ENCODE results near the gene MAP2K1.

MAP2K1 gene

DNA sequence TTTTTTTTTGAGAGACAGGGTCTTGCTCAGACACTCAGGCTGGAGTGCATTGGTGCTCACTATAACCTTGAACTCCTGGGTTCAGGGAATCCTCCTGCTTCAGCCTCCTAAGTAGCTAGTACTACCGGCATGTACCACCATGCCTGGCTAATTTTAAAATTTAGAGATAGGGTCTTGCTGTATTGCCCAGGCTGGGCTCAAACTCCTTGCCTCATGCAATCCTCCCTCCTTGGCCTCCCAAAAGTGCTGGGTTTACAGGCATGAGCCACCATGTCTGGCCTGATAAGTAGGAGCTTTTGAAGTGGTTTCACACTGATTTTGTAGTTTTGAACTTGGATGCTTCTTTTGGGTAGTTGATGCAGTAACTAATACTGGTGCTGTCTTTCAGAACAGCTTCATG lies 7.8 kb downstream of the MAP2K1 start:
- DNase-seq, result no peak

DNA sequence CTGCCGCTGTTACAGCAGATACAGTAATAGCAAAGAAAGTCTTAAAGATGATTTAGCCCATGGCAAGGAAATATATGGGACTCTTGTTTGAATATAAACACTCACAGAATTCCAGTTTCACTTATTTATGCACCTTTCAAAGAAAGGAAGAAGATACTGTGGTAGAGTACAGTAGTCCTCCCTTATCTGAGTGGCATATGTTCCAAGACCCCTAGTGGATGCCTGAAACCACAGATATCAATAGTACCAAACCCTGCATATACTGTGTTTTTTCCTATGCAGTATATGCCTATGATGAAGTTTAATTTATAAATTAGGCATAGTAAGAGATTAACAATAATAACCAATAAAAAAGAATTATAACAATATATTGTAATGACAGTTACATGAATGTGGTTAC lies 8.2 kb downstream of the MAP2K1 start:
- DNase-seq, result no peak

DNA sequence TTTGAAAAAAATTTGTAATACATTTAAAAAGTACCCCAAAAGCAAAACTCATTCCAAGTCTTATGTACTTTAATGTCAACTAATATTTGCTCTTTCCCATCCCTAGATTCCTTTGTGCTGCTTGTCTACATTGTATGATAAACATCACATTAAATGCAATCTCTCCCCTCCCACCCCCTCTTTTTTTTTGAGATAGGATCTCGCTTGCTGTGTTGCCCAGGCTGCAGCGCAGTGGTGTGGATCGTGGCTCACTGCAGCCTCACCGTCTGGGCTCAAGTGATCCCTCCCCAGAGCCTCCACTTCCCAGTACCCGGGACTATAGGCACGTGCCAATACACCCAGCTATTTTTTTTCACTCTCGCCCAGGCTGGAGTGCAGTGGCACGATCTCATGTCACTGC lies 12.6 kb downstream of the MAP2K1 start:
- DNase-seq, result no peak

DNA sequence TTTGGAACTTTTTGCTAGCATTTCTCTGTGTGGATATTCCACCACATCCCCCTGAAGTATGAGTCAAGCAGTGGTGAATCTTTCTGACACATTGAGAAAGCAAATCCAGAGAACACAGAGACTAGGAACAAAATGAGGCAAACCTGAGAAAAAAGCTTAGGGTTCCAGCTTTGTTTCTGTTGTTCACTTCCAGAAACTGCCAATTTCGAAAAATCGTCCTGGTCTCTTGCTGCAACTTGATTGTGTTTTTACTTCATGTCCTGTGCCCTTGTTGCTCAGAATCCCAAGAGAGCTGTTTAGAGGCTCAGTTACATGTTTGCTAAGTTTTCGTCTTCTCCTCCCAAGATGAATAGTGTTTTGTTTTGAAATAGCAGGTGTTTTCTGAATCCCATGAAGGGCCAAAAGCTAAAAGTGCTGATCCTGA lies 13.7 kb downstream of the MAP2K1 start:
- no peak for DNase-seq

DNA sequence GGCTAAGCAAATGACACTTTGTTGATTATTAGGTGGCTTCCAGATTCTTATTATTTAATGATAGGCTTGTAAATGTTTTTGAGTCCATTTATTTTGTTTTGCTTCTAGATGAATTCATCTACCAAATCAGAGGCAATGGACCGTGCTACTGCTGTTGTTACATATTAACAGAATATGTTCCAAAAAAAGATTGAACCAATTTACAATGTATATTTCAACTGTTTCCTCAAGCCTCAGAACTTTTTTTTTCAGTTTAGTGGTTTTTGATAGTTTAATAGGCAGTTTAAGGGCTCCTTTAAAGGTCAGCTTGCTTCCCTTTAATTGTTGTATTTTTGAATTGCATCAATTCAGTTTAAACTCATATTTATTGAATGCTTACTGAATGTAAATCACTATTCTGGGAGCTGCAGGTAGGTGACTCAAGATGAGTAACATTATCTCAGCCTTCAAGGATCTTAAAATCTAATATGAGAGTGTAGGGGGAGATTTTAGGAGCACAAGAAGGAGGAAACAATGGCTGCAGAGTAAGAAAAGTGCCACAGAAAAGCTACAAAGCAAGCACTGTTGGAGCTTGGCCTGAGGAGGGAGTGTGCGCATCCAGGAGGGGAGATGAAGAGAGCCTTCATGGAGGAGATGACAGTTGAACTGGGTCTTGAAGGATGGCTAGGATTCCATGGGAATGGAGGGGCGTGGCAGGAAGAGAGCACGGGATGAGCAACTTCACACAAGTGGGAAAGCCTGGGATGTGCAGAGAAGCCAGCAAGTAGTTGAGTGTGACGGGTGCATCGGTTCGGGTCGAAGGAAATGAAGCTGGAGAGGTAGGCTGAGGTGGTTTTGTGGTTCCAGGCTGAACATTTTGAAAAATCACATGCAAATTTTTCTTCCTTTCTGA lies 14.7 kb downstream of the MAP2K1 start:
- no peak for DNase-seq

DNA sequence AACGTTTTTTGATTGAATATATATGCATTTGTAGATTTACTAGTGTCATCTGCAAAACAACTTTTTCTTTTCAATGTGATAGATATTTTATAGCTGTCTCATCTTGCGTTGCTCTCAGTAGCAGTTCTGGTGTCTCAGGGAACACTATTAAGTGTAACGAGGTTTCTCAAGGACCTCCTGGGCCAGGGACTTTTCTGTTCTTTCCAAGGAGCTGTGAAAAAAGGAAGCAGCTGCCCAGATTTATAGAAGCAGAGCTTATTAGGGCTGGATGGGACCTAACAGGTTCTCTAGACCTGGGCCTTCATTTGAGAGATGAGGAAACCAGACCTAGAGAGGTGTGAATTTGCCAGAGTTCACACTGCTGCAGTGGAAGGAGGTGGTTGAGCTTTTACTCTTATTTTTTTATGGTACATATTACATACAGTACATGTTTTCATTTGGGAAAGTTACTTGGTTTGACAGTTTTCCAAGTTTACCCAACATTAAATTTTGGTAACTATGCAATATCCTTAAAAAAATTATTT lies 16.1 kb downstream of the MAP2K1 start:
- no peak for DNase-seq

DNA sequence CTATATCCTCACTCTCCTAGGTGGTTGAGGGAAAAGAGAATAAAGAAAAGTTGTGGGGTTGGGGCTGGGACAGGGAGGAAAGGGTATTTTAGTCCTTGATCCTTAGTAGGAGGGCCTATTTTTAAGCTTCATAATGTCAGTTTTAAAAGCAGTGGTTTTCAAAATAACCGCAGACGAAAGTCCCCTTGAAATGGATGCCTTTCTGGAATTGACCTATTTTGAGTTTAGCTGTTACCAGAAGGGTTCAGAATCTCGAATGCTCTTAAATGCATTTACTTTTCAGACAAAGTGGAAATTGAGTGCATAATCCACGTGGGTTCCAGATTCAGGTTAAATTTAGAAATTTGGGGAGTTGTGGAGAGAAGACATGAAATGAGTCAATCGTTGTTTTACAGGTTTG lies 16.6 kb downstream of the MAP2K1 start:
- no peak for DNase-seq

DNA sequence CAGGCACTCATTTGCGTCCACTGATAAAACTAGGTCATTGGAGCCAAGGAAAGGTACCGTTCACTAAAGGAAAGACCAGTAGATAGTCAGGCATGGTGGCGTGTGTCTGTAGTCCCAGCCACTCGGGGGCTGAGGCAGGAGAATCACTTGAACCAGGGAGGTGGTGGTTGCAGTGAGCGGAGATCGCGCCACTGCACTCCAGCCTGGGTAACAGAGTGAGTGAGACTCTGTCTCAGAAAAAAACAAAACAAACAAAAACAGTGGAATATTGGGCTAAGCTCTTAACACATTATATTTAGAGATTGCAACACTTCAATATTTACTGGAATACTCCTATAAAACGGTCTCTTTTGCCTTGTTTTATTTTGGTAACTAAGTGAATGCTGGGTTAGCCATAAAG lies 17.4 kb downstream of the MAP2K1 start:
- DNase-seq, result no peak

DNA sequence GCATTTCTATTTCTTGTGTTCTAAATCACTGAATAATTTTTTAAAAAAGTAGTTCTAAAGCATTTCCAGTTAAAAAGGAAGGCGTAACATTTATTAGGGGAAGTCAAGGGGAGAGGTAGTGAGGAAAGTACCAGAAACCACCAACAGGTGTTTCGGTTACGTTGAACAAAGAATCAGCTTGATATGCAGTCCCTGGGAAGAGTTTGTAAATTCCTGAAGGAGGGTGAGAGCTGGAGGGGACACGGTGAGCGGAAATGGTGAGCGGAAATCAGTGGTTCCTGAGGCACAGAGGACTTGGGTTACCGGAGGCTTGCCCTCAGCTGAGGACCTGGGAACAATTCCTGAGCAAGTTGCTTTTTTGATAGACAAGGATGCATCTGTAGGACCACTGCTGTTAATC lies 17.8 kb downstream of the MAP2K1 start:
- no peak for DNase-seq

DNA sequence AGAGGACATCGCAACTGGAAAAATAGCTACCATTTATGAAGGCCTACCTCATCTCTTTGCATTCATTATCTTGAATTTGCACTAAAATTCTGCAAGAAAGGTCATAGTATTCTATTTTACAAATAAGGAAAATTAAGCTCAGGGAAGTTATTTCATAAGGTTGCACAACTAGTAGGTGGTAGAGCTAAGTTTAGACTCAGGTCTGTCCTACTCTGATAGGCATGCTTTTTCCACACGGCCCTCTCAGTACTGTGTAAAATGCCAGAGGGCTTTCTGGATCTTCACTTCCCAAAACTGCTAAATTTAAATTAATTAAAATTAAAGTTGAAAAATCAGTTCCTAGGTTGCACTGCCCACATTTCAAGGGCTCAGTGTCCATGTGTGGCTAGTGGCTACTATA lies 18.3 kb downstream of the MAP2K1 start:
- no peak for DNase-seq

DNA sequence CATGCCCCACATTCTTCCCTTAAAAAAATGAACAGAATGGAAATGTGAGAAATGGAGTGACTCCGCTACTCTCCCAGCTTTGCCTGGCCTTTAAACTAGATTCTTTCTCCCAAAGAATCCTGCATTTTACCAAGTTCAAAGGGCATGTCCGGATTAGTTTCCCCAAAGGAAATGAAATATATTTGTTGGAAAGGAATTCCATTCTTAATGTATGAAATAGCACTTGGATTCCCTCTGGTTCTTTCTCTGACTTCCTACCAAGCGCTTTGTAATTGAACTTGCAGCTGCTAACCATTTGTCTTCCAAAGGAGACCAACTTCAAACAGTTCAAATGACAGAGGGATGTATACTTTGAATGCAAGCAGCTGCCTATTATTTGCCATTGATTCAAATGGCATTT lies 18.9 kb downstream of the MAP2K1 start:
- no peak for DNase-seq

DNA sequence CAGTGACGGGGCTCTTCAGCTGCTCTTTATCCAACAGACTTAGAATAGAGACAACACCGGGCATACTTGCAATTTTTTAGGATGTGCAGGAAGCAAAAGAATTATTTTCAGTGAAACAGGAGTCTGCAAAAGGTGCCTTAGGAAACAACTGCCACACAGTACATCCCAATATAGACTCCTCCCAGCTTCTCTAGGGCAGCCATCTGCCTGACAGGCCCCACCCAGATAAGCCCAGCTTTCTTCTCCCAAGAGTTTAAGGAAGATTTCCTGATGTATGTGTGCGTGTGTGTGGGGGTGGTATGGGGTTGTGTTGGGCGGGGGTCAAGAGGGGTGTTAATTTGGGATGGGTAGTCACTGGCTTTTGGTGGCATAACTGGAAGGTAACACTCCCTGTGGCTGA lies 21.5 kb downstream of the MAP2K1 start:
- no peak for DNase-seq

DNA sequence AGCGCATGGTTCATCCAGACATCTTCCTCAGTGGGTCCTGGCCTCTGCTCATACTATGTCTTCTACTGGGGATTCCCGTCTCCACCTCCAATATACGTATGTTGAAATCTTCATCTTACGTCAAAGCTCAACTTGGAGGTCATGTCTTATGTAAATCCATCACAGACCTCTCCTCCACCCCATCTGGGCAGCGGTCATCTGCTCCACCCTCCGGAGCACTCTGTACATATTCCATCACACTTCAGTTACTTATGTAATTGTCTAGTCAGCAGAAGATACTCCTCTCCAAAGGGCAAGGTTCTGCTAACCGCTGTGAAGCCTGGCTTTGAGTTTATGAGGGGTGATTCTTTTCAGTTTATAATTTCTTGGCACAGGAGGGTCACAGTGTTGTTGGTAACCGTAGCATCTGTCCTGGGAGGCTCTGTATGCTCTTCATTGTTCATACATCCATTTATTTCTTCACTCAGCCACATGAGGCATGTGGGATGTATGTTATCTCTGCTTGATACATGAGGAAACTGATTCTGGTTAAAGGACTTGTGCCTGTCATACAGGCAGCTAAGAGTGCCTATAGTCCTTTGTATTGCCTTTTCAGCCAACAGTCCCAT lies 22.1 kb downstream of the MAP2K1 start:
- no peak for DNase-seq

DNA sequence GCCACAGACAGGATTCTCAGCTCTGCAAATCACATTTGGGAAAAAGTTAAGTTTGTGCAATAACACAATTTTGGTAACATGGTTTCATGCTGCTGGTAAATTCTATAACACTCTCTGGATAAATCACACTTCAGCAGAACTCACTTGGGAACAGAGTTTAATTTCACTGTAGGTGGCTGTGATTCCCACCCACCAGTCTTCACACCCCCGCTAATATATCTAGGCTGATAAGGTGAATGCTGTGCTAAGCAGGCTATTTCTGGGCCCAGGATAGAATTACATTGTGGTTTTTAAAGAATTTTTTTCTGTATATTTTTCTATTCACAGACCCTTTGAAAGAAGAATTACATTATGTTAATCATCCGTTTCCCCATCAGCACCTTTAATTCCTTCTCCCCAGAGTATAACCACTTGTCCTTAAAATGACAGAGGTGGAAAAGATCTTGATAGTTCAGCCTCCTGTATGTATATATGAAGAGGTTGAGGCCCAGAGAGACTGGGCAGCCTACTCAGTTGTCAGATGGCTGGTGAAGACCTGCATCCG lies 22.9 kb downstream of the MAP2K1 start:
- no peak for DNase-seq

DNA sequence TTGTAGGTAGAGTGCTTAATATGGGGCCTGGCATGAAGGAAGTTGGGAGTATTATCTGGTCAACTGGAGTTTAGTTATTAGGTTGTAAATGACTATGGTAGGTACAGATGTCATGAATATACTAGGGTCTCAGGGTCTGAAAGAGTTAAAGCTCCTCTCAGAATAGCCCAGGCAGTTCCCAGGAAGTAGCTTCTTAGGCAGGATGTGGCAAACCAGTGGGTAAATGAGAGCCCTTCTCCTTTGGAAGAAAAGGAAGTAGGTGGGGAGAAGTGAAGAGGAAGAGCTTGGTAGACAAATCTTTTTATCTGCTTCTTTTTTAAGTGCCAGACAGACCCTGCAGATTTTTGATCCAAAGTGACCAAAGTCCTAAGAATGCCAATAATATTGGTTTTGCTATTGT lies 24.5 kb downstream of the MAP2K1 start:
- DNase-seq, result no peak

DNA sequence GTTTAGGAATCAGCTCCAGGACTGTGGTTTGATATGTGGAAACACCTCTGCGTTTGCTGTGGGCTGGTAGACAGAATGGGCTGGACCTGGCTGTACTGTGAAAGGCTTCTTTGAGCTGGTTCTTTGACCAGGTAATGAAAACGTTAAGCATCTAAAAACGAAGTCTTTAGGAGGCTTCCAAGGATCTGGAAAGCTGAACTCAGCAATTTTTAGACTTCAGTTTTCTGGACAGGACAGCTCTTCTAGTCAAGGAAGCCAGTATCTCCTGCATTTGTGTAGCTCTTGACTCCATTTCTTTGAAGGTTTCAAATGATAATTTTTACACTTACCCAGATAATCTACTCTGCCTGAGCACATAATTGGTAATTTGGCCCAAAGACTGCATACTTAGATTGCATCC lies 25.5 kb downstream of the MAP2K1 start:
- DNase-seq, result no peak

DNA sequence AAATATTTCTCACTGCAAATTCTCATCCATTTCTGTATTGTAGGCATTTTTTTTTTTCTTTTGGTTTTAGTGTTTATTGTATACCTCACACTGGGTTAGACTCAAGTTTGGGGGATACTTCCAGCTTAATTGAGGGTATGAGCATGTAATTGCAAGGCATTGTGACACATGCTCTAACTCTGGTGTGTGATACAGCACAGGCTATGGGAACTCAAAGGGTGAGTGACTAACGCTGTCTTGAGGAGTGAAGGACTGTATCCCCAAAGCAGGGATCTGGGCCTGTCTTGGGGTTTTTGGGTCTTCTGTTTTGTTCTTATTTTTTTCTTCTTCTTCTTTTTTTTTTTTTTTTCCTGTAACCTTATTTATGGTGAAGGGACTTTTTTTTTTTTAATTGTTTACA lies 26.9 kb downstream of the MAP2K1 start:
- DNase-seq, result no peak

DNA sequence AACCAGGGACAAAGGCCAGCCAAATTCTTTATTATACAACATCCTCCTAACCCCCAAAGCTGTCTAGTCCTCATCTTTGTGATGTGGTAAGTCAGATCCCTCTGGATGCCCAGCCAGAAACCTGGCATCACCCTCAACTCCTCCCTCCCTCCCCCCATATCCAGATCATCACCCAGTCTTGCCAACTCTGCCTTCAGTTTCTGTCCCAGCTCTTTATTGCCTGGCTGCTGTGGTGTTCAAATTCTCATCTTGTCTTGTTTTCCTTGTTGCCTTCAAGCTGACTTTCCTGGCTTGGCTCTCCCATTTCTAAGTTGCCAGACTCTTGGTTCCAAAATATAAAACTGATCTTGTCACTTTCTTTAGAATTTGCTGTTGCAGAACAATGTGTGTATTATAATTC lies 28.6 kb downstream of the MAP2K1 start:
- DNase-seq, result no peak

DNA sequence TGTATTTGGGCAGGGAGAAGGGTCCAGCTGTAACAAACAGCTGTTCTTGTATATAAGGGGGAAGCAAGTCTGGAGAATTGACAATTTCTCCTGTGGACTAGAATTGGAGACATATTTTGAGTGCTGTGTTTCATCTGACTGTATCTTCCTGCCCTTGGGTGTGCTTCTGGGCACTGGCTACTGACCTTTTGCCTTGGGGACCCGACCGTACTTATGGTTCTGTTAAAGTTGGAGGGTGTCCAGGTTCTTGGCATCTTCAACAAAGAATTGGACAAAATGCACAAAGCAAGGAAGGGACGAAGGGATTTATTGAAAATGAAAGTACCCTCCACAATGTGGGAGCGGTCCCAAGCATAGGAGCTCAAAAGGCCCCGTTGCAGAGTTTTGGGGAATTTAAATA lies 31.0 kb downstream of the MAP2K1 start:
- DNase-seq, result no peak

DNA sequence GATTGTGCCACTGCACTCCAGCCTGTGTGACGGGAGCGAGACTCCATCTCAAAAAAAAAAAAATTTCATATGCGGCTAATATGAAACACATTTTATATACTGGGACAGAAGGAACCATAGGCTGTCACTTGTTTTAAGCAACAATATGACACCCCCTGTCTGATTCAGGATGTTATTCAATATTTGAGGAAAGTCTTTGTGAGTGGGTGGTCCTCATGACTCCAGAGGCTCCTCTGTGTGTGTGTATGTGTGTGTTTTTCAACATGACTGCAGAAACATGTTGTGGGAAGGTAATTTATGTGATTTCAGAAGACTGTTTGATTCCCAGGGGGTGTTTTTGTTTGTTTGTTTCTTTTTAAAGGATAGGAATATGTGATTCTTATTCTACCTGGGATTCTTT lies 32.8 kb downstream of the MAP2K1 start:
- DNase-seq, result no peak

DNA sequence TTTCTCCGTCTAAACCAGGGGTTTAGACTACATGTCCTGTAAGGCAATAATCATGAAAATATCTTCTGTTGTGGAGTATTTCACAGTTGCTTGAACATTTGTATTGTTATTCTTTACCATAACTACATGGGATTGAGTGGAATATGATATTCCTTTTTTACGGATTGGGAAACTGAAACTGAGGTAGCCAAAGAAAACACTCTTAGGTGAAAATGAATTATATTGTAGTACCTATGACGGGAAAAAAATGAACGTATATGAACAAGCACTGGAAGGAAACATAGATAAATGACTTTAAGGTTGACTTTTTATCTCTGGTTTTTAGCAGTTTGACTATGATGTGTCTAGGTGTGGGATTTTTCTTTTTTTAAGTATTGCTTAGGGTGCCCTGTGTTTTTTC lies 35.6 kb downstream of the MAP2K1 start:
- DNase-seq, result no peak

DNA sequence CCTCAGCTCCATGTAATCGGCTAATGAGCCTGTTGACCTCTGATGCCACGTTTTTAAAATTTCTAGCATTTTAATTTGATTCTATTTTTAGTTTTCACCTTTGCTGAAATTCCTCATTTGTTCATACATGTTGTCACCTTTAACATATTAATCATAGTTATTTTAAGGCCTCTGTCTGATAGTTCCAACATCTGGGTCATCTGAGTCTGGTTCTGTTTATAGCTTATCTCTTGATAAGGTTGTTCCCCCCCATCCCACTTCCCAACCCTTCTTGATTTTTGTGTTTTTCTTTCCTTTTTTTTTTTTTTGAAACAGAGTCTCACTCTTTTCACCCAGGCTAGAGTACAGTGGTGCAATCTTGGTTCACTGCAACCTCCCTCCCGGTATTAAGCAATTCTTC lies 36.4 kb downstream of the MAP2K1 start:
- no peak for DNase-seq

DNA sequence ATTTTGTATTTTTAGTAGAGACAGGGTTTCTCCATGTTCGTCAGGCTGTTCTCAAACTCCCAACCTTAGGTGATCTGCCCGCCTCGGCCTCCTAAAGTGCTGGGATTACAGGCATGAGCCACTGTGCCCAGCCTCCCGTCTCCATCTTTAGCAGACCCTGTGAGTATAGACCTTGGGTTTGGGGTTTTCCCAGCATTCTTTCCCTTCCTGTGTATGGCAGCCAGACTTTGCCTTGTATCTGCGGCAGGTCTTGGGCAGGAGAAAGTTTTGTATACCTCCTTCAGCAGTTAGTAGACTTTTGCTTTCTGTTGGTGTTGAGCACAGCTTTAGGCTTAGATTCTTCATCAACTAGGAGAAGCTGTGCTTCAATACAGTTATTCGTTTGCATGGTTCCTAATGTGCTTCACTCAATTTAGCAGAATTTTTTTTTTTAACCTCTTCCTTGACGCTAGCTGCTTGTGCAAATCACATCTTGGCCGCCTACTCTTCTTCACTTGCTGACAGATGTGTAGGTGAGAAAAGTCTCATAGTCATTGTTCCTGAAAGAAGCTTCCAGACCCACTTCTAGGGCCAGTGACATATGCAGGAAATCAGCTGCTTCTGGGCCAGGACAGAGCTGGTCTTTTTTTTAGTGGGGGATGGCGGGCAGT lies 38.4 kb downstream of the MAP2K1 start:
- no peak for DNase-seq

DNA sequence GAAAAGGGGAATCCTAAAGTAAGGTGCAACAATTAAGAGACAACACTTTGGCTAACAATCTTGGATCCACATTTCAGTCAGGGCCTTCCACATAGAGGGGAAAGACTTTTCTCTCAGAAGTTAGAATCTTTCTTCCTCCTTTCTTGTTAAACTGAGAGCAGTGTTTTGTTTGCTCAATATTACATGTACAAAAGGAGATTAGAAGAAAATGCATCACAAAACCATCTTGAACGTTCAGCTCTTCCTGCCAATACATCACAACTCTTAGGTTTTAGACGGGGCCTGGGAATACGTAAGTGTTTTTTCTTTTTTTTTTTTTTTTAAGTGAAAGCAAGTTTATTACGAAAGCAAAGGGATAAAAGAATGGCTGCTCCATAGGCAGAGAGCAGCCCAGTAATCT lies 39.1 kb downstream of the MAP2K1 start:
- DNase-seq, result no peak

Measured in SW 1271 (cell line).